Measurements from ENCODE around the gene RASA3.

- TF ChIP-seq CTCF (IDR thresholded peaks at IDR 0.05; ENCODE audit: low read length) = no peak
- no peak for TF ChIP-seq EZH2 (optimal IDR thresholded peaks at IDR 0.05; ENCODE audit: low read depth, low read length)
These were observed 107.6 kb downstream of the RASA3 start for GRCh38 chr13:114024603-114025404.

Data from MM.1S (cell line).